ENCODE data around the gene KCNH8.

Gene KCNH8

GRCh38 chr3:19427422-19428149 lies 279.3 kb downstream of the KCNH8 start:
- H3K4me3 ChIP-seq (ENCODE audit: low read depth, low read length) = no peak overlapping the region
- TF ChIP-seq, protein P1, sequence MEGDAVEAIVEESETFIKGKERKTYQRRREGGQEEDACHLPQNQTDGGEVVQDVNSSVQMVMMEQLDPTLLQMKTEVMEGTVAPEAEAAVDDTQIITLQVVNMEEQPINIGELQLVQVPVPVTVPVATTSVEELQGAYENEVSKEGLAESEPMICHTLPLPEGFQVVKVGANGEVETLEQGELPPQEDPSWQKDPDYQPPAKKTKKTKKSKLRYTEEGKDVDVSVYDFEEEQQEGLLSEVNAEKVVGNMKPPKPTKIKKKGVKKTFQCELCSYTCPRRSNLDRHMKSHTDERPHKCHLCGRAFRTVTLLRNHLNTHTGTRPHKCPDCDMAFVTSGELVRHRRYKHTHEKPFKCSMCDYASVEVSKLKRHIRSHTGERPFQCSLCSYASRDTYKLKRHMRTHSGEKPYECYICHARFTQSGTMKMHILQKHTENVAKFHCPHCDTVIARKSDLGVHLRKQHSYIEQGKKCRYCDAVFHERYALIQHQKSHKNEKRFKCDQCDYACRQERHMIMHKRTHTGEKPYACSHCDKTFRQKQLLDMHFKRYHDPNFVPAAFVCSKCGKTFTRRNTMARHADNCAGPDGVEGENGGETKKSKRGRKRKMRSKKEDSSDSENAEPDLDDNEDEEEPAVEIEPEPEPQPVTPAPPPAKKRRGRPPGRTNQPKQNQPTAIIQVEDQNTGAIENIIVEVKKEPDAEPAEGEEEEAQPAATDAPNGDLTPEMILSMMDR (IDR thresholded peaks at IDR 0.05; ENCODE audit: low read depth, low read length) = no peak

GRCh38 chr3:19428729-19429128 lies 280.4 kb downstream of the KCNH8 start:
- no peak overlapping the region for H3K4me3 ChIP-seq (ENCODE audit: low read depth, low read length)
- TF ChIP-seq, protein P1 (IDR thresholded peaks at IDR 0.05; ENCODE audit: low read depth, low read length) = no peak

- TF ChIP-seq, protein P1 (IDR thresholded peaks at IDR 0.05; ENCODE audit: low read depth, low read length) = no peak
- H3K4me3 ChIP-seq (ENCODE audit: low read depth, low read length) = no peak overlapping the region
Observed at GRCh38 chr3:19432669-19433068, 284.4 kb downstream of the KCNH8 start.

GRCh38 chr3:19436746-19437145 lies 288.4 kb downstream of the KCNH8 start:
- TF ChIP-seq, protein P1 (IDR thresholded peaks at IDR 0.05; ENCODE audit: low read depth, low read length) = no peak
- no peak overlapping the region for H3K4me3 ChIP-seq (ENCODE audit: low read depth, low read length)

GRCh38 chr3:19439944-19440343 lies 291.6 kb downstream of the KCNH8 start:
- TF ChIP-seq, protein P1 (IDR thresholded peaks at IDR 0.05; ENCODE audit: low read depth, low read length) = no peak
- H3K4me3 ChIP-seq (ENCODE audit: low read depth, low read length) = no peak overlapping the region

DNA sequence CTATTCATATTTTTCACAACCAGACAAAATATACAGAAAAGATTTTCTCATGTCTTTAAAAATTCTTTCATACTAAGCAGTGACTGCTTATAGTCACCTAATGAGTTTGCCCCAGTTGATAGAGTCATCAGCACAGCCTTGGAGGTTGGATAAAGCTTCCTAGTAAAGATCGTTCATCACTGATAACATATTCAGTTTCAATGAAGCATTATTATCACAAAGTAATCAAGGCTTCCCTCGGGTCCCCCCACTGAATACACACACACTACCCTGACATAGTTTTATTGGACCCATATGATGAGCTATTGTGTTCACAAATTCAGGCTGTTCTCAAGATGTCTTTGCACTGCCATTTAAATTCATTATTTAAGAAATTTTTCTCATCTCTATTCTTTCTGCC lies 297.8 kb downstream of the KCNH8 start:
- no peak overlapping the region for H3K4me3 ChIP-seq (ENCODE audit: low read depth, low read length)
- TF ChIP-seq, protein P1 (IDR thresholded peaks at IDR 0.05; ENCODE audit: low read depth, low read length) = no peak

- H3K4me3 ChIP-seq (ENCODE audit: low read depth, low read length) = no peak overlapping the region
- TF ChIP-seq, protein P1 (IDR thresholded peaks at IDR 0.05; ENCODE audit: low read depth, low read length) = no peak
Observed at GRCh38 chr3:19446687-19447086, 298.4 kb downstream of the KCNH8 start.
